GM18873 (cell line): ENCODE data around the gene RSRC1.
"Not testable (repeated sequence)": the region's sequence is repeated elsewhere in the genome, so short reads cannot be mapped to it uniquely, and the experiment has no call there.

Experiments
- ATAC-seq: cut with Tn5 transposase; IDR thresholded peaks from one replicate; pipeline ENCODE4 v1.9.1; 2021; ENCODE audit warnings: mild to moderate bottlenecking, moderate library complexity, moderate number of reproducible peaks; ENCODE audit not compliant: unreplicated experiment, low FRiP score

Gene RSRC1

DNA sequence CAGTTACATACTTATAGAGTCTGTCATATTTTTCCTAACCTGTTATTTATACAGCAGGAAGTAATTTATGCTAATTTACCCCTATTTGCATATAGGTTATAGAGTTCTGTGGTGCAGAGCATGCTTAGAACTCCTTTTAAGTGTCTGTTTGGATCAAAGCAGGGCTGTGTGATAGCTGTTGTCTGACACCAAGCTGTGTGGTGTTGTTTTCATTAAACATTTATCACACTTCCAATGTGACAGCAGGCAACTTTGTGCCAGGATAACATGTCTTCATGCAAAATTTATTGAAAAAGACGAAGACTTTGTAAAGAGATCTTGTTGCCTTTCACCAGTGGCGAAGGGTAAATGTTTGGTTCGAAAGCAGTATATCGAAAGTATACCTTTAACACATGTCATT, 100.2 kb downstream of the RSRC1 start:
- no peak for ATAC-seq

DNA sequence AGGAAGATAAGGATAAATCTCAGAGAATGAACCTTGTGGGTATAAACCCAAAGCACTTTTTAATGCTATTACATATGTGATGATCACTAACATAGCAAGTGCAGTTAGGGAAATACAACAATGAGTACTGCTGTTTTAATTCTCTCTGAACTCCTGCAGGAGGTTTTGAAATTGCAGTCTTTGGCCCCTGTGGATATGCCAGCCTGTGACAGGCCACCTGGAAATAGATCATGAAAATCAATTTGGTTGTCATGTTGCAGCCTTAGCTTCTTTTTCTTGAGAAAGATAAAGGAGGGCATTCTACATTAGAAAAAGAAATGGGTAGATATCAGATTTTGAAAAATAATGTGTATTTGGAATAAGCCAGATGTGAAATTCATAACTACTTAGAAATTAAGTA, 103.6 kb downstream of the RSRC1 start:
- ATAC-seq: no peak

DNA sequence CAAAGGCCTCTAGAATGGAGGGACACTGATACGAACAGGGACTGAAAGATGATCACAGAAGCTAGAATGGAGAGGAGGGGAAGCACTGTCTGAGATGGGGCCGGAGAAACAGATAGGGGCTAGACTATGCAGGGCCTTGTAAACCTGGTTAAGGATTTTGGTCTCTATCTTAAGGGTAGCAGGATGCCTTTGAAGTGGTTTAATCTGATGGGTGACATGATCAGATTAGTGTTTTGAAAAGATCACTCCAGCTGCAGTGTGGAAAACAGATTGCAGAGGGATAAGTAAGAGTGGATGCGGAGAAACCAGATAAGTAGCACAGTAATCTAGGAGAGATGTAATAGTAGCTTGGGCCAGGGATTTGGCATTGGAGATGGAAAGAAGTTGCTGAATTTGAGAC, 108.1 kb downstream of the RSRC1 start:
- ATAC-seq: no peak

DNA sequence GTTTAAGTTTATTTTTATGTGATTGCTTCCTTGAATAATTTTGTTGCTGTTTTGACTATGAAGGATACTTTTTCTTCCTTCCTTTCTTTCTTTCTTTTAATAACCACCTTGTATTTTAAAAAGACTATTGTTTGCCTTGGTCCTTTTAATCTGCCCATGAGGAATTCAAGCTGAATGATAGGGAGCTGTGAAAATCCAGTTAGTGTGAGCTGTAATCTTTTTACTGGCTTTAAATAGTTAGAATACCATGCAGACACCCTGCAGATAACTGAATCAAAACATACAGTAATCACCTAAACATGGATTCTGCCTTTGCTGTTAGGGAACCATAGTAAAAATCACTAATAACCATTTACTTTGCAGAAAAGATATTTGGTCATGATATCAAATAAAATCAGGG, 110.7 kb downstream of the RSRC1 start:
- no peak for ATAC-seq

- ATAC-seq: no peak
These were observed 111.5 kb downstream of the RSRC1 start for GRCh38 chr3:158221426-158221825.

GRCh38 chr3:158226429-158226828, 116.5 kb downstream of the RSRC1 start:
- no peak for ATAC-seq

DNA sequence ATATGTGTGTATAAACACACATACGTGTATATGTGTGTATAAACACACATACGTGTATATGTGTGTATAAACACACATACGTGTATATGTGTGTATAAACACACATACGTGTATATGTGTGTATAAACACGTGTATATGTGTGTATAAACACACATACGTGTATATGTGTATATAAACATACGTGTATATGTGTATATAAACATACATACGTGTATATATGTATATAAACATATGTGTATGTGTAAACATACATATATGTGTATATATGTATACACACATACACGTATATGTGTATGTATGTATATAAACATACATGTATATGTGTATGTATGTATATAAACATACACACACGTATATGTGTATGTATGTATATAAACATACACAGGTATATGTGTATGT, 119.1 kb downstream of the RSRC1 start:
- not testable (repeated sequence) for ATAC-seq

GRCh38 chr3:158233791-158234190, 123.9 kb downstream of the RSRC1 start:
- no peak for ATAC-seq

DNA sequence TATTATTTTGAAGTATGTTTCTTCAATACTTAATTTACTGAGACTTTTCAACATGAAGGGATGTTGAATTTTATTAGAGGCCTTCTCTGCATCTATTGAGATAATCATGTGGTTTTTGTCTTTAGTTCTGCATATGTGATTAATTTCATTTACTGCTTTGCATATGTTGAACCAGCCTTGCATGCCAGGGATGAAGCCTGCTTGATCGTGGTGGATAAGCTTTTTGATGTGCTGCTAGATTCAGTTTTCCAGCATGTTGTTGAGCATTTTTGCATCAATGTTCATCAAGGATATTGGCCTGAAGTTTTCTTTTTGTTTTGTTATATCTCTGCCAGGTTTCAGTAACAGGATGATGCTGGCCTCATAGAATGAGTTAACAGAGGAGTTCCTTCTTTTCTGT, 134.4 kb downstream of the RSRC1 start:
- ATAC-seq: no peak

- ATAC-seq: no peak
These were observed 137.4 kb downstream of the RSRC1 start for GRCh38 chr3:158247288-158247687.

GRCh38 chr3:158248261-158248660, 138.4 kb downstream of the RSRC1 start:
- ATAC-seq: peak; percentile 67

GRCh38 chr3:158249183-158249582, 139.3 kb downstream of the RSRC1 start:
- ATAC-seq: peak; percentile 71

DNA sequence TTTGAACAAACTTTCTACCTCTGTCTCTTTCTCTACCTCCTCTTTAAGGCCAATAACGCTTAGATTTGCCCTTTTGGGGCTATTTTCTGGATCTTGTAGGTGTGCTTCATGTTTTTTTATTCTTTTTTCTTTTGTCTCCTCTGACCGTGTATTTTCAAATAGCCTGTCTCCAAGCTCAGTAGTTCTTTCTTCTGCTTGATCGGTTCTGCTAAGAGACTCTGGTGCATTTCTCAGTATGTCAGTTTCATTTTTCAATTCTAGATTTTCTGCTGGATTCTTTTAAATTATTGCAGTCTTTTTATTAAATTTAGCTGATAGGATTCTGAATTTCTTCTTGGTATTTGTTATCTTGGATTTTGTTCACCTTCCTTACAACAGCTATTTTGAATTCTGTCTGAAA, 148.7 kb downstream of the RSRC1 start:
- ATAC-seq: no peak

DNA sequence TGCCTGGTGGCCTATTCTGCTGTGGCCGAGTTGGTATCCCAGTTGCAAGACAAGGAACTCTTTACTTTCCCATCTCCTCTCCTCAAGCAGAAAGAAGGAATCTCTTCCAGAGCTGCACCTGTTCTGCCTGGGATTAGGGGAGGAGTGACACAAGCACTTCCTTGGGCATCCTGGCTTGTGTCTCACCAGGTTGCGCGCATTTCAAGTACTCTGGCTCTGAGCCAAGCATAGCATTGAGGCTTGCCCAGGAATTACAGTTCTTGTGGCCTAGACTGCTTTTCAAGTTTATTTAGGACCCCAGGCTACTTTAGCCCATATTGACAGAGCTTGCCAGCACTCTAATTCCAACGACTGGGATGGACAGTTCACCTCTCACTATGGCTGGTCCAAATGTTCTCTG, 150.5 kb downstream of the RSRC1 start:
- no peak for ATAC-seq

- ATAC-seq: no peak
These were observed 151.6 kb downstream of the RSRC1 start for GRCh38 chr3:158261371-158261991.

DNA sequence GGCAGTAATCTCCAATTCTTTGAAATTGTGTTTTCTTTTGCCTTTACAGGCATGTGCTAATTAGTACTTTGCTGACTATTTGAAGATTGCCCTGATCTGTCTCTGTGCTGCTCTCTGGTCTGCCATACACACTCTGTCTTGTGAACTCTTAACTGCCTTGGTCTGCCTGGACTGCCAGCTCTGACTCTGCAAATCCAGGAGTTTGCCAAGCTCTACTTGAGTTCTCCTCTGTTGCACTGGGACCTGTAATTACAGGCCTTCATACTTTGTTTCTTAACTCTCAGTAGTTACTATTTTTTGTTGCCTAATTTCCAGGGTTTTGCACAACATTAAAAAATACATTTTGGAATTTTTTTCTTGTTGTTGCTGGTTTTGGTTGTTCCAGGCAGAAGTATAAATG, 155.0 kb downstream of the RSRC1 start:
- ATAC-seq: no peak

GRCh38 chr3:158267015-158267414, 157.1 kb downstream of the RSRC1 start:
- no peak for ATAC-seq

- ATAC-seq: no peak
These were observed 160.1 kb downstream of the RSRC1 start for GRCh38 chr3:158269942-158270341.

GRCh38 chr3:158272081-158272480, 162.2 kb downstream of the RSRC1 start:
- ATAC-seq: no peak

GRCh38 chr3:158273656-158274055, 163.8 kb downstream of the RSRC1 start:
- no peak for ATAC-seq

DNA sequence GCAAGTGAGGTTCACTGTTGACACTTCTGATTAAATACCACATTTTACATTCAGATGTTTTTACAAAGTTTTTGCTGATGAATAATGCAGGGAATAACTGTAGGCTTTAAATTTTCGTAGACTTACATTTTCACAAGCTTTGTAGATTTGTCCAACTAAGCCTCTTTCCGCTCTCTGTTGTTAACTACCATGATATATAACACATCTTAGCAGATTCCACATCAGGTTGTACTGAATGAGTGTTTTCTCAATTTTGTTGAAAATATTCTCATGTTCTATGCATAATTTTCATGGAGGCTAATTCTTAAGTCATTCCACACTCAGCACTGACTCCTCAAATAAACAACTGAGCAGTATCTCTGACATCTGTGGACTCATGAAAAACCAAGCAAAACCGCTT, 168.3 kb downstream of the RSRC1 start:
- no peak for ATAC-seq

GRCh38 chr3:158279609-158280008, 169.7 kb downstream of the RSRC1 start:
- ATAC-seq: no peak

DNA sequence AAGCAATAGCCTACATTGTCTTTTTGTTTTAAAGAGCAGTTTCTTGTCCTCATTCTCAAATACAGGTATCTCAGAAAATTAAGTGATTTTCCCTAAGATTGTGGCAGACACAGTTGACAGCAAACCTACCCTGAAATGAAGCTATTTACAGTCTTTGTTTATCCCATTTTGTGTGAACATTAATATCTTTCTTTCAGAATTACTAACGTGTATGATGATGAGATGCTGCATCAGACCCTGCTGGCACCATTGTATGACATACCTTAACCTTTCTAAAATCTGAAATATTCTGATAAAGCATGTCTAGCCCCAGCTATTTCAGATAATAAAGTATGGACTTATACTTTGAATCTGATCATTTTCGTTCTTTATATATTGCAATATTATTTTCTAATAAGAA, 185.9 kb downstream of the RSRC1 start:
- no peak for ATAC-seq
